ENCODE data around the gene ZFYVE28. TPM values are rescaled to one million over a fixed set of nuclear protein-coding genes. Genes with fewer than 3 reads are reported as not detected.

The ZFYVE28 gene
- total and polyA plus RNA-seq, 12 donors: 4.3 to 24.6 (median 16.0) TPM

- WGBS, 4 donors: 85 to 90% (median 87%) methylated on average over 10 of the region's 10 CpGs
- peaks cover 14 to 23% of the 10 kb centered on the region in 2 donors for H3K4me1 ChIP-seq (replicated peaks in 1 of 2)
- intact Hi-C loops (cut with DNase I): loop anchor here in 1 of 2 donors (5.0 kb wide), 1 partner anchor 142 kb away; no protein-coding TSS in a partner anchor
- no peak for DNase-seq
- TF ChIP-seq, protein P1, sequence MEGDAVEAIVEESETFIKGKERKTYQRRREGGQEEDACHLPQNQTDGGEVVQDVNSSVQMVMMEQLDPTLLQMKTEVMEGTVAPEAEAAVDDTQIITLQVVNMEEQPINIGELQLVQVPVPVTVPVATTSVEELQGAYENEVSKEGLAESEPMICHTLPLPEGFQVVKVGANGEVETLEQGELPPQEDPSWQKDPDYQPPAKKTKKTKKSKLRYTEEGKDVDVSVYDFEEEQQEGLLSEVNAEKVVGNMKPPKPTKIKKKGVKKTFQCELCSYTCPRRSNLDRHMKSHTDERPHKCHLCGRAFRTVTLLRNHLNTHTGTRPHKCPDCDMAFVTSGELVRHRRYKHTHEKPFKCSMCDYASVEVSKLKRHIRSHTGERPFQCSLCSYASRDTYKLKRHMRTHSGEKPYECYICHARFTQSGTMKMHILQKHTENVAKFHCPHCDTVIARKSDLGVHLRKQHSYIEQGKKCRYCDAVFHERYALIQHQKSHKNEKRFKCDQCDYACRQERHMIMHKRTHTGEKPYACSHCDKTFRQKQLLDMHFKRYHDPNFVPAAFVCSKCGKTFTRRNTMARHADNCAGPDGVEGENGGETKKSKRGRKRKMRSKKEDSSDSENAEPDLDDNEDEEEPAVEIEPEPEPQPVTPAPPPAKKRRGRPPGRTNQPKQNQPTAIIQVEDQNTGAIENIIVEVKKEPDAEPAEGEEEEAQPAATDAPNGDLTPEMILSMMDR (IDR thresholded peaks at IDR 0.05): no peak
- TF ChIP-seq POLR2A (IDR thresholded peaks at IDR 0.05): no peak
- H3K27ac ChIP-seq: no peak overlapping the region
- no peak overlapping the region for H3K4me3 ChIP-seq
- H3K36me3 ChIP-seq (replicated peaks in 1 of 2): no peaks in the 10 kb centered on the region
- no peaks in the 10 kb centered on the region for H3K9me3 ChIP-seq (replicated peaks in 1 of 3)
- H3K27me3 ChIP-seq: no peaks in the 10 kb centered on the region
These were observed 9.5 kb downstream of the ZFYVE28 start for GRCh38 chr4:2408976-2409375.

- H3K4me3 ChIP-seq: no peak overlapping the region
- no peak overlapping the region for H3K27ac ChIP-seq
- H3K4me1 ChIP-seq (replicated peaks in 1 of 2): peaks cover 10 to 18% of the 10 kb centered on the region in 2 donors
- TF ChIP-seq, protein P1 (IDR thresholded peaks at IDR 0.05): no peak
- no peak for TF ChIP-seq POLR2A (IDR thresholded peaks at IDR 0.05)
- no peak for DNase-seq
- no peaks in the 10 kb centered on the region for H3K27me3 ChIP-seq
- H3K9me3 ChIP-seq (replicated peaks in 1 of 3): no peaks in the 10 kb centered on the region
- WGBS, 4 donors: 79 to 88% (median 81%) methylated on average over 10 to 15 of the region's 15 CpGs
- intact Hi-C loops (cut with DNase I): loop anchor here in 1 of 2 donors (5.0 kb wide), 1 partner anchor 141 kb away; no protein-coding TSS in a partner anchor
- H3K36me3 ChIP-seq (replicated peaks in 1 of 2): no peaks in the 10 kb centered on the region
These were observed 10.0 kb downstream of the ZFYVE28 start for GRCh38 chr4:2408401-2408958.

DNA sequence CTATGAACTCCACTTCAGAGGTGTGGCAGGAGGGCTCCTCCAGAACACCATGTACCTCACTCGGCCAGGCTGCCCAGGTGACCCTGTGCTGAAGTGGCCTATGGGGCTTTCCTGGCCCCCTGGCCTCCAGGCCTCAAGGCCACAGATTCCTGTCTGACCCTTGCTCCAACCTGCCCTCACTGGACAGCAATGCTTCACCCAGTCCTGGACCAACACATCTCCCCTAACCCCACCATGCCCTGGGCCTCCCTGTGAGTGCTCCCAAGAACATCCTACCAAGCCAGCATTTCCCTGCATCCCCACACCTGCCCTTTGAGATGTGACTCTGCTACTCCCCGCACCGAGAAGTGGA lies 10.5 kb downstream of the ZFYVE28 start:
- 67 to 100% (median 89%) methylated on average over 1 to 3 of the region's 3 CpGs for WGBS, 4 donors

DNA sequence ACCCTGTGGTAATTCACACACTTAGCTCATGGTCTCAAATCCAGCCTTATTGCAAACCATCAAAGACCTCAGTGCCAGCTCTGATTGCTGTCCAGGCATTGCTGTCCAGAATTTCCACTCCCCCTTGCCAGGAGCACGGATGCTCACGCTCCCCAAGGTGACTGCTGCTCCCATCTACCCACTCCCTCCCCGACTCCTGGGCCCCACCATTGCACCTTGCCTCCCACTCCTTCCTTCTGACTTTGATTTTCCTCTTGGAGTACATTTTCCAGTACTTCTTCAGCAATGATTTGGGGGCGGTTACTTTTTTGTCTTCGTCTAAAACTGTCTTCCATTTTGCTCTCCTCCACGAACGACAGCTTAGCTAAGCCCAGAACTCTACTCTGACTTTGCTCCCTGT lies 11.5 kb downstream of the ZFYVE28 start:
- no peaks in the 10 kb centered on the region for H3K9me3 ChIP-seq (replicated peaks in 1 of 3)
- intact Hi-C loops (cut with DNase I): loop anchor here in 1 of 2 donors (5.0 kb wide), 1 partner anchor 140 kb away; no protein-coding TSS in a partner anchor
- no peaks in the 10 kb centered on the region for H3K27me3 ChIP-seq
- DNase-seq: no peak
- no peak overlapping the region for H3K4me3 ChIP-seq
- peaks cover 8 to 15% of the 10 kb centered on the region in 2 donors for H3K4me1 ChIP-seq (replicated peaks in 1 of 2)
- H3K27ac ChIP-seq: no peak overlapping the region
- no peaks in the 10 kb centered on the region for H3K36me3 ChIP-seq (replicated peaks in 1 of 2)
- TF ChIP-seq POLR2A (IDR thresholded peaks at IDR 0.05): no peak
- TF ChIP-seq, protein P1 (IDR thresholded peaks at IDR 0.05): no peak
- WGBS, 4 donors: 80 to 84% (median 82%) methylated on average over 7 of the region's 7 CpGs

More for the DNA sequence above, 10.5 kb downstream of the ZFYVE28 start:
- Histone ChIP-seq H3K4me1 (replicated peaks in 1 of 2) (peaks cover 5 to 16% of the 10 kb centered on the region in 2 donors), H3K36me3 (replicated peaks in 1 of 2) (no peaks in the 10 kb centered on the region), H3K4me3 (no peak overlapping the region), H3K9me3 (replicated peaks in 1 of 3) (no peaks in the 10 kb centered on the region), H3K27ac (no peak overlapping the region), H3K27me3 (no peaks in the 10 kb centered on the region)
- intact Hi-C loops (cut with DNase I): loop anchor here in 1 of 2 donors (5.0 kb wide), 1 partner anchor 141 kb away; no protein-coding TSS in a partner anchor
- TF ChIP-seq, protein P1 (IDR thresholded peaks at IDR 0.05): no peak
- TF ChIP-seq POLR2A (IDR thresholded peaks at IDR 0.05): no peak
- DNase-seq: no peak

Measured in adrenal gland (tissue), 12 donors.